ENCODE data around the gene LETMD1. TPM values are rescaled to one million over a fixed set of nuclear protein-coding genes. Genes with fewer than 3 reads are reported as not detected.
A peak's percentile ranks its signal among the peaks of the same experiment; 100 is the strongest.

The LETMD1 gene
- total and polyA plus RNA-seq, 9 of the 15 experiments (the other 6 are each of a cell fraction or from before 2014, with no cell fraction given): 58.7 to 163 (median 75.4) TPM

DNA sequence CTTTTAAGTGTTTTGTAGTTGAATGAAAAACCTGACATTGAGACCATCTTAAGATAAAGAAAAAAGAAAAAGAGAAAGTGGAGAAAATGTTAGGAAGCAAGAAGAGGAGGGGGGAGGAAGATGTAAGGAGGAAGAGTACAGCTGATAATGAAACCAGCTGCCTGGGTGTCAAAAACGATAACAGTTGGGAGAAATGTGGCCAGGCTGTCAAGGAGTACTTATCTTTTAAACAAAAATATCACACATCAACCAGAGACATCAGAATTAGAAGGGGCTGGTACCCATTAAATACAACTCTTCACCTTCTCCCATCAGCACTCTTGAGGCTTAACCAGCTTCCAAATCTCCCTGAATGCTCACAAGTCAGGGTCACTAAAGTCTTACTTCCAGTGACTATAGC, 26.4 kb upstream of the LETMD1 start (continued):
- TF ChIP-seq, protein P1, sequence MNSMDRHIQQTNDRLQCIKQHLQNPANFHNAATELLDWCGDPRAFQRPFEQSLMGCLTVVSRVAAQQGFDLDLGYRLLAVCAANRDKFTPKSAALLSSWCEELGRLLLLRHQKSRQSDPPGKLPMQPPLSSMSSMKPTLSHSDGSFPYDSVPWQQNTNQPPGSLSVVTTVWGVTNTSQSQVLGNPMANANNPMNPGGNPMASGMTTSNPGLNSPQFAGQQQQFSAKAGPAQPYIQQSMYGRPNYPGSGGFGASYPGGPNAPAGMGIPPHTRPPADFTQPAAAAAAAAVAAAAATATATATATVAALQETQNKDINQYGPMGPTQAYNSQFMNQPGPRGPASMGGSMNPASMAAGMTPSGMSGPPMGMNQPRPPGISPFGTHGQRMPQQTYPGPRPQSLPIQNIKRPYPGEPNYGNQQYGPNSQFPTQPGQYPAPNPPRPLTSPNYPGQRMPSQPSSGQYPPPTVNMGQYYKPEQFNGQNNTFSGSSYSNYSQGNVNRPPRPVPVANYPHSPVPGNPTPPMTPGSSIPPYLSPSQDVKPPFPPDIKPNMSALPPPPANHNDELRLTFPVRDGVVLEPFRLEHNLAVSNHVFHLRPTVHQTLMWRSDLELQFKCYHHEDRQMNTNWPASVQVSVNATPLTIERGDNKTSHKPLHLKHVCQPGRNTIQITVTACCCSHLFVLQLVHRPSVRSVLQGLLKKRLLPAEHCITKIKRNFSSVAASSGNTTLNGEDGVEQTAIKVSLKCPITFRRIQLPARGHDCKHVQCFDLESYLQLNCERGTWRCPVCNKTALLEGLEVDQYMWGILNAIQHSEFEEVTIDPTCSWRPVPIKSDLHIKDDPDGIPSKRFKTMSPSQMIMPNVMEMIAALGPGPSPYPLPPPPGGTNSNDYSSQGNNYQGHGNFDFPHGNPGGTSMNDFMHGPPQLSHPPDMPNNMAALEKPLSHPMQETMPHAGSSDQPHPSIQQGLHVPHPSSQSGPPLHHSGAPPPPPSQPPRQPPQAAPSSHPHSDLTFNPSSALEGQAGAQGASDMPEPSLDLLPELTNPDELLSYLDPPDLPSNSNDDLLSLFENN (IDR thresholded peaks at IDR 0.05; ENCODE audit: low read depth in 2 of 2, low read length in 2 of 2): peak in 1 of 2 experiments; percentile 80; a peak in 2 of 4 replicates
- no peak for TF ChIP-seq PBX2 (CRISPR knock-in tag; IDR thresholded peaks at IDR 0.05; ENCODE audit: low read depth)
- peak; percentile 75 for TF ChIP-seq PBX2 (tag; conservative IDR thresholded peaks at IDR 0.05; ENCODE audit: low read depth)
- peak; percentile 84 for TF ChIP-seq PML (IDR thresholded peaks at IDR 0.05; ENCODE audit: low read length)
- no peak for TF ChIP-seq SNRNP70 (optimal IDR thresholded peaks at IDR 0.05; ENCODE audit: low read depth, low read length)
- TF ChIP-seq RFX1 (IDR thresholded peaks at IDR 0.05): no peak
- TF ChIP-seq ZNF586 (CRISPR knock-in tag; conservative IDR thresholded peaks at IDR 0.05): no peak
- peak in 1 of 2 experiments; percentile 89; a peak in 2 of 4 replicates for TF ChIP-seq TBL1XR1 (IDR thresholded peaks at IDR 0.05; ENCODE audit: low read length in 2 of 2)
- no peak for TF ChIP-seq SIRT6 (IDR thresholded peaks at IDR 0.05; ENCODE audit: low read depth, low read length)
- TF ChIP-seq, protein P2, sequence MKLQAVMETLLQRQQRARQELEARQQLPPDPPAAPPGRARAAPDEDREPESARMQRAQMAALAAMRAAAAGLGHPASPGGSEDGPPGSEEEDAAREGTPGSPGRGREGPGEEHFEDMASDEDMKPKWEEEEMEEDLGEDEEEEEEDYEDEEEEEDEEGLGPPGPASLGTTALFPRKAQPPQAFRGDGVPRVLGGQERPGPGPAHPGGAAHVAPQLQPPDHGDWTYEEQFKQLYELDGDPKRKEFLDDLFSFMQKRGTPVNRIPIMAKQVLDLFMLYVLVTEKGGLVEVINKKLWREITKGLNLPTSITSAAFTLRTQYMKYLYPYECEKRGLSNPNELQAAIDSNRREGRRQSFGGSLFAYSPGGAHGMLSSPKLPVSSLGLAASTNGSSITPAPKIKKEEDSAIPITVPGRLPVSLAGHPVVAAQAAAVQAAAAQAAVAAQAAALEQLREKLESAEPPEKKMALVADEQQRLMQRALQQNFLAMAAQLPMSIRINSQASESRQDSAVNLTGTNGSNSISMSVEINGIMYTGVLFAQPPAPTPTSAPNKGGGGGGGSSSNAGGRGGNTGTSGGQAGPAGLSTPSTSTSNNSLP (IDR thresholded peaks at IDR 0.05; ENCODE audit: borderline replicate concordance, low read depth, low read length): peak; percentile 94; the same call in 1 of the 2 replicates
- no peak for TF ChIP-seq ZNF589 (CRISPR knock-in tag; IDR thresholded peaks at IDR 0.05; ENCODE audit: low read depth)
- TF ChIP-seq FOXA3 (CRISPR knock-in tag; conservative IDR thresholded peaks at IDR 0.05 in 1 of 2, IDR thresholded peaks at IDR 0.05 in 1 of 2): no peak
- TF ChIP-seq TOE1 (IDR thresholded peaks at IDR 0.05; ENCODE audit: borderline replicate concordance): no peak
- no peak for TF ChIP-seq TOE1 (CRISPR knock-in tag; IDR thresholded peaks at IDR 0.05; ENCODE audit: borderline replicate concordance, low read depth)
- 0 out of 2 replicates have a peak, but pooled peaks have one; percentile 24 for TF ChIP-seq GATA2 (CRISPR knock-in tag; IDR thresholded peaks at IDR 0.05)
- no peak for TF ChIP-seq POLR2A (conservative IDR thresholded peaks at IDR 0.05)
- TF ChIP-seq NR2C1 (IDR thresholded peaks at IDR 0.05): no peak
- TF ChIP-seq NR2C1 (tag; IDR thresholded peaks at IDR 0.05): no peak
- TF ChIP-seq NKRF (IDR thresholded peaks at IDR 0.05; ENCODE audit: borderline replicate concordance): peak; percentile 83

Measured in K562 (cell line).